Activated T-helper 17 cell treated with anti-CD3 and anti-CD28 coated beads, Interleukin-2, amount 50 U/mL, for 72 hours (primary cell): Measurements from ENCODE around the gene SIRT6. TPM values are rescaled to one million over a fixed set of nuclear protein-coding genes. Genes with fewer than 3 reads are reported as not detected.
A peak's percentile ranks its signal among the peaks of the same experiment; 100 is the strongest.
"Not testable (repeated sequence)": the region's sequence is repeated elsewhere in the genome, so short reads cannot be mapped to it uniquely, and the experiment has no call there.

Experiments
- ATAC-seq: fragments of 150-1000 bp; cut with Tn5 transposase; replicated peaks from 2 replicates; pipeline ENCODE4 v1.10.0; 2021; ENCODE audit warnings: mild to moderate bottlenecking, moderate library complexity
- H3K27ac Mint-ChIP-seq: one replicate; pipeline ENCODE4 v1.8.0; 2022; ENCODE audit warnings: mixed read lengths
- H3K27me3 Mint-ChIP-seq: one replicate; pipeline ENCODE4 v1.8.0; 2022; ENCODE audit warnings: mixed read lengths
- H3K36me3 Mint-ChIP-seq: one replicate; pipeline ENCODE4 v1.8.0; 2022; ENCODE audit warnings: low read depth, mild to moderate bottlenecking, mixed read lengths
- H3K4me1 Mint-ChIP-seq: one replicate; pipeline ENCODE4 v1.8.0; 2022; ENCODE audit warnings: mixed read lengths
- H3K4me3 Mint-ChIP-seq: one replicate; pipeline ENCODE4 v1.8.0; 2022; ENCODE audit warnings: mild to moderate bottlenecking, mixed read lengths
- H3K9me3 Mint-ChIP-seq: one replicate; pipeline ENCODE4 v1.8.0; 2022; ENCODE audit warnings: mixed read lengths
- total RNA-seq, 2 donors: library from RNA; stranded (reverse); gene quantifications; one replicate each; pipeline ENCODE4 v1.2.3, GENCODE V29; 2022

Gene SIRT6
- total RNA-seq, 2 donors from 2014 or later, result 37.9 to 38.9 TPM

DNA sequence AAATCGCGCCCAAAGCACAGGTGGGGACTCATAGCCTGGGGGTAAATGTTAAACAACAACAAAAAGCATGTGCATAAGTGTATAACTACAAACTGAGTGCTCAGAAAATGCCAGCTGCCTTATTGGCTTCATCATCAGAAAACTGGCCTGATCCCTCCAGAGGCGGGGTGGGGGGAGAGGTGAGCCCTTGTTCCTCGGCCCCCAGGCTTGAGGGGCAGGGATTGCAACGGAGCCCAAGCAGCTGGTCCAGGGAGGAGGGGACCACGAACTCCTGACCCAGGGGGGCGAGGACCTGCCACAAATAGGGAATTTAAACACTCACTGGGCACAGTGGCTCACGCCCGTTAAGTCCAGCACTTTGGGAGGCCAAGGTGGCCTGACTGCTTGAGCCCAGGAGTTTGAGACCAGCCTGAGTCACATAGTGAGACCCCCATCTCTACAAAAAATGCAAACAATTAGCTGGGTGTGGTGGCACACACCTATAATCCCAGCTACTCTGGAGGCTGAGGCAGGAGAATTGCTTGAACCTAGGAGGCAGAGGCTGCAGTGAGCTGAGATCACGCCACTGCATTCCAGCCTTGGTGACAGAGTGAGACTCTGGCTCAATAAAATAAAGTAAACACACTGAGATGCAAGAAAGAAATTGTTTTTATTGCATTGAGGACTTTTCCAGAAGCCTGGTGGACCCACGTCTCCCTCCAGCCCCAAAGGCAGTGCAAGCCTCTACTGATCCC is 8.7 kb downstream of the SIRT6 start:
- Mint-ChIP-seq H3K27ac (no peak overlapping the region), H3K4me1 (no peaks in the 10 kb centered on the region), H3K9me3 (no peaks in the 10 kb centered on the region), H3K4me3 (no peak overlapping the region), H3K36me3 (peaks cover 31% of the 10 kb centered on the region), H3K27me3 (peaks cover 7% of the 10 kb centered on the region)
- ATAC-seq, result no peak

DNA sequence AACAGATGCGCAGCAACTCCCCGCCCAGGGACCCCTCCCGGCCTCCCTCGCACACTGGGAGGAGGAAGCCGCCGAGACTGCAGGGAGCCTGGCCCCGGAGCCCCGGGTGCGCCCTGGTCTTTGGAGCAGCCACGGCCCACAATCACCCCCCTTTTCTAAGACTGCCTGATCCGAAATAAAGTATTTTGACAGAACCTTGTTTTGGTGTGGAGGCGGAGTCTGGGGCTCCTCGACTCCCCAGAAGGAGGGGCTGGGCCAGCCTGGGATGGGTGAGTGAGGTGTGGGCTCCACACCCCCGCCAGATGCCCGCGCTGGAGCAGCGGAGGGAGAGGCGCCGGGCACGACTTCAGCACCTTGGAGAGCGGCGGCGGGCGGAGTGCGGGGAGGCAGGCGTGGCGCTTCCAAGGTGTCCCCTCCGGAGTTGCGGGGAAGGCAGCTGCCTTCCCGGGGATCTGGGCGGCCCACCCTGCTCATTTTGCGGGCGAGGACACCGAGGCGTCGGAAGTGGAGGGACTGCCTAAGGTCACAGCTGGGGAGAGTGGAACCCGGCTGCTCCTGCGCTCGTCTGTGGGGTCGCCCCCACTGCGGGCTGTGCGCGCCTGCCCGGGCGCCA is 9.4 kb downstream of the SIRT6 start:
- H3K27ac Mint-ChIP-seq, result no peak overlapping the region
- peak; percentile 70 for ATAC-seq
- H3K4me3 Mint-ChIP-seq, result no peak overlapping the region
- H3K36me3 Mint-ChIP-seq, result peaks cover 24% of the 10 kb centered on the region
- H3K9me3 Mint-ChIP-seq, result no peaks in the 10 kb centered on the region
- no peaks in the 10 kb centered on the region for H3K4me1 Mint-ChIP-seq
- H3K27me3 Mint-ChIP-seq, result peaks cover 7% of the 10 kb centered on the region

DNA sequence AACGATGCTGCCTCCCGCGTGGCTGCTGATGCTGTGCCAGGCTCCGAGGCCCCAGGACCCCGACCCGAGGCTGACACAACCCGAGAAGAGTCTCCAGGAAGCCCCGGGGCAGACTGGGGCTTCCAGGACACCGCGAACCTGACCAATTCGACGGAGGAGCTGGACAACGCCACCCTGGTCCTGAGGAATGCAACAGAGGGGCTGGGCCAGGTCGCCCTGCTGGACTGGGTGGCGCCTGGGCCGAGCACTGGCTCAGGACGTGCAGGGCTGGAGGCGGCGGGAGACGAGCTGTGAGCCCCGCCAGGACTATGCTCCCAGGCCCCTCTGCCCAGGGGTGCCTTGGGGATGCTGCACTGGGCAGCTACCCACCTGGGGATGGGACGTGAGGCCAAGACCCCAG is 10.7 kb downstream of the SIRT6 start:
- H3K36me3 Mint-ChIP-seq, result peaks cover 13% of the 10 kb centered on the region
- no peak overlapping the region for H3K27ac Mint-ChIP-seq
- no peaks in the 10 kb centered on the region for H3K9me3 Mint-ChIP-seq
- ATAC-seq, result no peak
- H3K4me3 Mint-ChIP-seq, result no peak overlapping the region
- H3K27me3 Mint-ChIP-seq, result peaks cover 7% of the 10 kb centered on the region
- H3K4me1 Mint-ChIP-seq, result no peaks in the 10 kb centered on the region

DNA sequence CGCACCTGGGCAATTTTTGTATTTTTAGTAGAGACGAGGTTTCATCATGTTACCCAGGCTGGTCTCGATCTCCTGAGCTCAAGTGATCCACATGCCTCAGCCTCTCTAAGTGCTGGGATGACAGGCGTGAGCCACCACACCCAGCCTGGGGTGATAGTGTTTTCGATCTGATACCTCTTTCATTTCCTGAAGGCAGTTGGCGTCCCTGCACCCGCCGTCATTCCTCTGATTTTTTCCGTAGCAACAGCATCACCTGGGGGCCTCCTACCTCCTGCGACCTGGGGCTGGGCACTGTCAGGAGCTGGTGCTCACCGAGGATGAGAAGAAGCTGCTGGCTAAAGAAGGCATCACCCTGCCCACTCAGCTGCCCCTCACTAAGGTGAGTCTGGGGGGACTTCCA is 18.1 kb downstream of the SIRT6 start:
- no peaks in the 10 kb centered on the region for H3K9me3 Mint-ChIP-seq
- H3K27me3 Mint-ChIP-seq, result no peaks in the 10 kb centered on the region
- no peak overlapping the region for H3K4me3 Mint-ChIP-seq
- no peak for ATAC-seq
- no peak overlapping the region for H3K27ac Mint-ChIP-seq
- H3K36me3 Mint-ChIP-seq, result no peaks in the 10 kb centered on the region
- H3K4me1 Mint-ChIP-seq, result no peaks in the 10 kb centered on the region

DNA sequence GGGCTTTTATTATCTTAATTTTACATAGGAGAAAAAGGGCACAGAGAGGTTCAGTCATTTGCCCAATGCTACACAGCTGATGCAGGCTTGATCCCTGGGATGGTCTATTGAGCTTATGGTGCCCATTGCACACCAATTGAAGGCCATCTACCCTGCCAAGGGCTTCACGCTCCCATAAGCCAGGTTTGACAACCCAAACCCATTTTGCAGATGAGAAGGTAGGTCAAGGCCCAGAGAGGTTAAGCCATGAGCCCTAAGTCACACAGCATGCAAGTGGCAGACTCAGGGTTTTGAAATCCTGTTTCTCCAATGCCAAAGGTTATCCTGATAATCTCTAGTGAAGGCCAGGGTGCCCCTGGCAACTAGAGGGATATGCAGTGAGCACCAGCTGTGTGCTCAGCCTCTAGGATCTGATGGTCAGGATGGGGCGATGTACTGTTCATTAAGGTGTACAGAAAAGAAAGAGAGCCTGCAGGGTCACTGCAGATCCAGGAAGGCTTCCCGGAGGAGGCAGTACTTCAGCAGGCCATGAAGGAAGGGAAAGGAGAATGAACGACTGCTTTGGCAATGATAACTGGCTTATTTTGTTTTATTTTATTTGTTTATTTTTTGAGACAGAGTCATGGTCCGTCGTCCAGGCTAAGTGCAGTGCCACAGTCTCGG is 20.8 kb downstream of the SIRT6 start:
- no peaks in the 10 kb centered on the region for H3K9me3 Mint-ChIP-seq
- no peaks in the 10 kb centered on the region for H3K27me3 Mint-ChIP-seq
- H3K4me3 Mint-ChIP-seq, result no peak overlapping the region
- H3K27ac Mint-ChIP-seq, result no peak overlapping the region
- H3K4me1 Mint-ChIP-seq, result no peaks in the 10 kb centered on the region
- no peaks in the 10 kb centered on the region for H3K36me3 Mint-ChIP-seq
- ATAC-seq, result no peak

DNA sequence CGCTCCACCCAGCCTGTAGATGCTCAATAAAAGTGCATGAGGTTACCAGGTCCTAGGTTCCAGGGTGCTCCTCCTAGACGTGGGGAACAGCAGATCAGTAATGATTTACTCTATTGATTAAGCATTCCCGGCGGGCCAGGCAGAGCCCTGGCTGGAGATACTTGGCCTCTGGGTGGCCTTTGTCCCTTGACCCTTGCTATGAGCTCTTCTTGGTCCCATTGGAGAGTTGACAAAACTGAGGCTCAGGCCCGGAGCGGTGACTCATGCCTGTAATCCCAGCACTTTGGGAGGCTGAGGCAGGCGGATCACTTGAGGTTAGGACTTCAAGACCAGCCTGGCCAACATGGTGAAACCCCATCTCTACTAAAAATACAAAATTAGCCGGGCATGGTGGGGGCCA is 24.4 kb downstream of the SIRT6 start:
- H3K9me3 Mint-ChIP-seq, H3K27me3 Mint-ChIP-seq, H3K4me3 Mint-ChIP-seq, ATAC-seq, H3K4me1 Mint-ChIP-seq, H3K36me3 Mint-ChIP-seq, H3K27ac Mint-ChIP-seq: not testable (repeated sequence)

DNA sequence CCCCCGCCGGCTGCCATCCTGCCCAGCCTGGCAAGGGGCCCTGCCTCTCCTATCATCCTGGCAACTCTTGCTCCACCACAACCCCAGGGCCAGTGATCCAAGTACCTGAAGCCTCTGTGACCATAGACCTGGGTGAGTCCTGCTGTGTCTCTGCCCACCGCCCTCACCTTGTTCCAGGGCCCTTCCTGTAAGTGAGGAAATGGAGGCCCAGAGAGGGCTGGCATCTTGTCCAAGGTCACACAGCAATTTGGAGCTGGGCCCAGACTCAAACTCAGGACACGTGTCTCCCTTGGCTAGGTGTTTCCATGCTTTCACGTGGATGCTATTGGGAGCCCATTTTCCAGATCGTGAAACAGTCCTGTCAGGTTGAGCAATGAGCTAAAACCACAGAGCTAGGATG is 25.2 kb downstream of the SIRT6 start:
- no peaks in the 10 kb centered on the region for H3K9me3 Mint-ChIP-seq
- no peak for ATAC-seq
- no peaks in the 10 kb centered on the region for H3K27me3 Mint-ChIP-seq
- no peak overlapping the region for H3K4me3 Mint-ChIP-seq
- H3K36me3 Mint-ChIP-seq, result no peaks in the 10 kb centered on the region
- peaks cover 6% of the 10 kb centered on the region for H3K4me1 Mint-ChIP-seq
- H3K27ac Mint-ChIP-seq, result no peak overlapping the region

DNA sequence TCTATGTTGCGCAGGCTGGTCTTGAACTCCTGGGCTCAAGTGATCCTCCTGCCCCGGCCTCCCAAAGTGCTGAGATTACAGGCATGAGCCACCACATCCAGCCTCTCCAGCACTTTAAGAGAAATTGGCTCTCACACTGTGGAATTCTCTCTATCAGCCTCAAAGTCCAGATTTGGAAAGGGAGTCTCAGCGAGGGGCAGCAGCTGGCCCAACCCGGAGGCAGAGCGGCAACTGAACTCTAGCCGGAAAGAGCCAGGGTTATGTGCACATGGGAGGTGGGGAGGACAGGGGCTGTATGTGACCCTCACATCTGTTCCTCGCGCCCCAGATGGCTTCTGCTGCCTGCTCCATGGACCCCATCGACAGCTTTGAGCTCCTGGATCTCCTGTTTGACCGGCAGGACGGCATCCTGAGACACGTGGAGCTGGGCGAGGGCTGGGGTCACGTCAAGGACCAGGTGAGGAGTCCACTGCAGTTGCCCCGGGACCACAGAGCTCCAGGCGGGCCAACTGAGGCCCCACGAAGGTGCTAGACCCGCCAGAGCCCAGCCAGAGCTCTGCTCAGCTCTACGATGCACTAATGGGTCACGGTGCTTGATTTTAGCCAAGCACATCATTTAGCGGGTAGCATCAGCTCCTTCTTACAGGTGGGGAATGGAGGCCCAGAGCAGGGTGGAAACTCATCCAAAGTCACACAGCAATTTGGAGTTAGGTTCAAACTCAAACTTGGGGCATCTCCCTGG is 27.6 kb downstream of the SIRT6 start:
- peaks cover 6% of the 10 kb centered on the region for H3K4me1 Mint-ChIP-seq
- no peaks in the 10 kb centered on the region for H3K36me3 Mint-ChIP-seq
- H3K27me3 Mint-ChIP-seq, result no peaks in the 10 kb centered on the region
- no peaks in the 10 kb centered on the region for H3K9me3 Mint-ChIP-seq
- H3K27ac Mint-ChIP-seq, result no peak overlapping the region
- no peak for ATAC-seq
- no peak overlapping the region for H3K4me3 Mint-ChIP-seq

DNA sequence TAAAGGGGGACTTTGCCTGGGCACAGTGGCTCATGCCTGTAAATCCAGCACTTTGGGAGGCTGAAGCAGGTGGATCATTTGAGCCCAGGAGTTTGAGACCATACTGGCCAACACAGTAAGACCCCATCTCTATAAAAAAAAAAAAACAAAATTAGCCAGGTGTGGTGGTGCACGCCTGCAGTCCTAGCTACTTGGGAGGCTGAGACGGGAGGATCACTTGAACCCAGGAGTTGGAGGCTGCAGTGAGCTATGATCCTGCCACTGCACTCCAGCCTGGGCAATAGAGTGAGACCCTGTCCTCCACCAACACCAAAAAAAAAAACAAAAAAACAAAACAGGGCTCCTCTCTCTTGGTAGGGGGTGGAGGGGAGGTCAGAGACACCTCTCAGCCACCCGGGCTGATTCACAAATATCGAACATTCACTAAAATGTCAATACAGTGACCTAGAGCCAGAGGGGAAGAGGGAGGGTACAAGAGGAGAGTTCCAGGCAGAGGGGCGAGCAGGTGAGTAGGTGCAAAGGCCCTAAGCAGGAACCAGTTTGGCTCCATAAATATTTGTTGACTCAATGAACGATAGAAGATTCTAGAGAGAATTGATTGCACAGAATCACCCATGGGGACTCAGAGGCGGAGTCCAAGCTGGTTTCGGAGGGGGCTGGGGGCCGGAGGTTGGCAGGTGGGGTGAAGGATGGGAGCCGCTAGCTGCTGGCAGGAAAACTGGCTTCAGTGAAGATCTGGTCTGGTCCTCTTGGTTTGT is 29.9 kb downstream of the SIRT6 start:
- H3K36me3 Mint-ChIP-seq, result no peaks in the 10 kb centered on the region
- peak overlapping the region; percentile 70 for H3K27ac Mint-ChIP-seq
- H3K9me3 Mint-ChIP-seq, result no peaks in the 10 kb centered on the region
- peak overlapping the region; percentile 62 for H3K4me3 Mint-ChIP-seq
- no peak for ATAC-seq
- peaks cover 6% of the 10 kb centered on the region for H3K4me1 Mint-ChIP-seq
- no peaks in the 10 kb centered on the region for H3K27me3 Mint-ChIP-seq

DNA sequence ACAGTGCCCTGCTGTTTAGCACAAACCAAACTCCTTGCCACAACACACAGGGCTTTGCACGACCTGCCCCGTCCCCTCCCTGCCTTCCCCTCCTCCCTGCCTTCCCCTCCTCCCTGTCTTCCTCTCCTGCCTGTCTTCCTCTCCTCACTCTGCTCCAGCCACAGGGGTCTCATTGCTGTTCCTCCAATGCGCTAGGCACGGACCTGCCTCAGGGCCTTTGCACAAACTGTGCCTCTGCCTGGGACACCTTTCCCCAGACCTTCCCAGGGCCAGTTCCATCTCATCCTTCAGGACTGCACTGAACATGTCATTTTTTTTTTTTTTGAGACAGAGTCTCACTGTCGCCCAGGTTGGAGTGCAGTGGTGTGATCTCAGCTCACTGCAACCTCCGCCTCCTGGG is 30.7 kb downstream of the SIRT6 start:
- Mint-ChIP-seq H3K4me3 (no peak overlapping the region), H3K4me1 (peaks cover 6% of the 10 kb centered on the region), H3K27me3 (no peaks in the 10 kb centered on the region), H3K36me3 (no peaks in the 10 kb centered on the region), H3K9me3 (no peaks in the 10 kb centered on the region), H3K27ac (no peak overlapping the region)
- ATAC-seq, result no peak

DNA sequence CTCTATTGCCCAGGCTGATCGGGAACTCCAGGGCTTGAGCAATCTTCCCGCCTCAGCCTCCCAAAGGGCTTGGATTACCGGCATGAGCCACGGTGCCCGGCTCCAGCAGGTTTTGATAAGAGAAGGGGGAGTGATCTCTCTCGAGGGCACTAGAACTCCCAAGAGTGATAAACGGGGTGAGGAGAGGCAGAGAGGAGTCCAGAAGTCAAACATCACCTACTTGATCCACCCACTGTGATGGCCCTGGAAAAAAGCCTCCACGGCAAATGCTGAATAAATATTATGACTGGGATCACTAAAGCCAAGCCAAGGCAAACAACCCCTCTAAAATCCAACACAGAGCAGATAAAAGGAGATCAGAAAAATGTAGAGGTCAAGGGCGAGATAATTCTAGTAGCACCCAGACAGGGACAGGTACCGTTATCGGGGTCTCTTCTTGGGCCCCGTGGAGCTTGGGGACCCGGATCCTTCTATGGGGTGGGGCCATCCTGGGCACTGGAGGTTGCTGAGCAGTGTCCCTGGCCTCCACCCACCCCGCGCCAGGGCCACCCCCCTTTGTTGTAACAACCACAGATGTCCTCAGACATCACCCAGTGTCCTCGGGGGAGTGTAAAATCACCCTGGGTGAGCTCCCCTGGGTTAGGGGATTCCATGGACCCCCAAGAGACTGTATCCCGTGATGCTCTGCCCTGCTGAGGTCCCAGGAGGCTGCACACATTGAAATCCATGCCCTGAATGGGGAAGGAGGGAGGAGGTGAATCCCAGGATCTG is 32.7 kb downstream of the SIRT6 start:
- H3K27me3 Mint-ChIP-seq, result peaks cover 4% of the 10 kb centered on the region
- H3K9me3 Mint-ChIP-seq, result no peaks in the 10 kb centered on the region
- no peak for ATAC-seq
- H3K36me3 Mint-ChIP-seq, result no peaks in the 10 kb centered on the region
- H3K4me1 Mint-ChIP-seq, result peaks cover 6% of the 10 kb centered on the region
- H3K27ac Mint-ChIP-seq, result no peak overlapping the region
- H3K4me3 Mint-ChIP-seq, result no peak overlapping the region

DNA sequence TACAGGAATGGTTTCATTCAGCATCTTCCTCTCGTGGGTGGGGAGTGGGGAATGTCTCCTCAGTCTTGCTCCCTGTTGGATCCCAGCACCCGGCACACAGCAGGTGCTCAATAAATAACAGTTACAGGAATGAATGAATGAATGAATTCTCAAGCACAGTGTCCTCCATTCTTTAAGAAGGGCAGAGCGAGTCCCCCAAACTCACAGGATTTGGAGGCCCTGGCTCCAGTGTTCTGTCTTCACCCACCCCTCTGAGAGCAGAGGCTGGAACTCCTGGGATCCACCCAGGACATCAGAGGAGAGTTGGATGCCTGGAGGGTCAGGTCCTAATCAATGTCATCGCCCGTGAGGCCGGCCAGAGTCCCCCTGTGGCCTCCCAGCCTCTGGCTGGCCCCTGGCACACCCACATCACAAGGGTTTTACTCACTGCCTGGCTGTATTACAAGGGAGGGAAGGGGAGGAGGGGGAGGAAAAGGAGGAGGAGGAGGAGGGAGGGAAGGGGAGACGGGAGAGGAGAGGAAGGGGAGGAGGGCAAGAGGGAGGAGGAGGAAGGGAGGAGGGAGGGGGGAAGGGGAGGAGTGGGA is 37.6 kb downstream of the SIRT6 start:
- Mint-ChIP-seq H3K9me3 (no peaks in the 10 kb centered on the region), H3K27me3 (peaks cover 7% of the 10 kb centered on the region), H3K4me1 (peaks cover 3% of the 10 kb centered on the region), H3K36me3 (no peaks in the 10 kb centered on the region), H3K4me3 (no peak overlapping the region), H3K27ac (no peak overlapping the region)
- no peak for ATAC-seq

DNA sequence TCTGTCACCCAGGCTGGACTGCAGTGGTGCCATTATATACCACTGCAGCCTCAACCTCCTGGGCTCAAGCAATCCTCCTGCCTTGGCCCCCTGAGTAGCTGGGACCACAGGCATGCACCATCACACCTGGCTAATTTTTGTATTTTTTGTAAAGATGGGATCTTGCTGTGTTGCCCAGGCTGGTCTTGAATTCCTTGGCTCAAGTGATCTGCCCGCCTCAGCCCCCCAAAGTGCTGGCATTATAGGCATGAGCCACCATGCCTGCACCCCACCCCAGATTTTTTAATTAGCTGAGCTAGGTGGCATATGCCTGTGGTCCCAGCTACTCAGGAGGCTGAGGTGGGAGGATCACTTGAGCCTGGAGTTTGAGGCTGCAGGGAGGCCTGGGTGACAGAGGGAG is 39.4 kb downstream of the SIRT6 start:
- H3K27ac Mint-ChIP-seq, H3K36me3 Mint-ChIP-seq, H3K4me1 Mint-ChIP-seq, ATAC-seq, H3K4me3 Mint-ChIP-seq, H3K27me3 Mint-ChIP-seq, H3K9me3 Mint-ChIP-seq: not testable (repeated sequence)
